Pons (tissue), 1 donor: Measurements from ENCODE around the gene SLC29A1.

Source experiments
- DNase-seq: peaks from one replicate; pipeline ENCODE4 v3.0.0-alpha.2; 2016; ENCODE audit warnings: low spot score

The SLC29A1 gene

DNA sequence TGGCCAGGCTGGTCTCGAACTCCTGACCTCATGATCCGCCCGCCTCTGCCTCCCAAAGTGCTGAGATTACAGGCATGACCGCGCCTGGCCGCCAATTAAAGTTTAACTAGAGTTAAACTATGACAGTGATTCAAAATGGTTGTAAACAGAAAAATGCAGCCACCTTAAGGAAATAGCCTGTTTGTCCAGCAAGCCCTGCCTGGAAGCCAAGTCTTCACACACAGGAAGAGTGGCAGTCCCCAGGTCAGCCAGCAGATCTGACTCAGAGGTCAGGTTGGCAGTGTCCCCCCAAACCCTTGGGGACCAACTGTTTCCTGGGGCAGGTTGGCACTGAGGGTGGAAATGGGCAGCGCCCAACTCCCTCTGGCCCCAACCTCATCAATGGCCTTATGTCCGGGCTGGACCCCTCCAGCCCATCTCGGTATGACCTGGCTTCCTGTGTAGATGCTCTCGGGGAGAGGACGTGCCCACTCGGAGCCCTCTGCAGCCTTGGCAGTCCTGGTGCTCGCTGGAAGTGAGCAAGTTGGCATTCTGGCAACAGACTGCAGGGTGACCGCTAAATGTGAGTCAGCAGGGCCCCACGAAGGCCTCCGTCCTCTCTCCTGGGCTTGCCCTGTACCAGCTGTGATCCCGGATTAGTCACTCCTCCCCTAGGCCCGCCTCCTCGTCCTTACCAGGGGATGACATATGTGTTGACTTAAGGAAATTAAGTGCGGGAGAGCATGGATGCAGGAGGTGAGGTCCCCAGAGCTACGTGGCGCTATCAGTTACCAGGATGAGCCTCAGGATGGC lies 13.8 kb downstream of the SLC29A1 start:
- DNase-seq: peak; percentile 85

DNA sequence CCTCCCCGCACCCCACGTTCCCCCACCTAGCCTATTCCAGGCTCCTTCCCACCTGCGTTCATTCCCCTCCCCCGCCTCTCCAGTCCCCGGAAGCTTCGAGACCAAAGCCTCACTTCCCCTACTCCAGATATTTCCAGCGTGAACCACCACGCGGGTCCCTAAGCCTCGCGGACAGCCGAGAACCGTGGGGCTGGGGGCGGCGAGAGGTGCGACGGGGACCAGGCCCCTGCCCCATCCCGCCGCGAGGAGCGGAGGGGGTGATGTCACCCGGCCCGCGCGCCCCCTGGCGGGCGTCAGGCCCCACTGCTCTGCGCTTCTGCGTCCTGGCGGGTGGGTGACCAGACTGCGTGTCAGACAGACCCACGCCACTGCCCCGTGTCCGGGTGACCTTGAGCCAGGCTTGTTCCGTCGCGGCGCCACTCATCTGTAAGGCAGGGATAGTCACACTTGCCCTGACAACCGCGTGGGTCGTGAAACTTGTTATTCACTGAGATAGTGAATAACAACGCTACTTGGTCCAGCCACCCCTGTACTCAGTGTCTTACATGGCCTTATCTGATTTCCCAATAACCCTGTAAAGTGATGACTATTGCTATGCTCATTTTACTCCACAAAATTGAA lies 14.5 kb downstream of the SLC29A1 start:
- peak; percentile 80 for DNase-seq

DNA sequence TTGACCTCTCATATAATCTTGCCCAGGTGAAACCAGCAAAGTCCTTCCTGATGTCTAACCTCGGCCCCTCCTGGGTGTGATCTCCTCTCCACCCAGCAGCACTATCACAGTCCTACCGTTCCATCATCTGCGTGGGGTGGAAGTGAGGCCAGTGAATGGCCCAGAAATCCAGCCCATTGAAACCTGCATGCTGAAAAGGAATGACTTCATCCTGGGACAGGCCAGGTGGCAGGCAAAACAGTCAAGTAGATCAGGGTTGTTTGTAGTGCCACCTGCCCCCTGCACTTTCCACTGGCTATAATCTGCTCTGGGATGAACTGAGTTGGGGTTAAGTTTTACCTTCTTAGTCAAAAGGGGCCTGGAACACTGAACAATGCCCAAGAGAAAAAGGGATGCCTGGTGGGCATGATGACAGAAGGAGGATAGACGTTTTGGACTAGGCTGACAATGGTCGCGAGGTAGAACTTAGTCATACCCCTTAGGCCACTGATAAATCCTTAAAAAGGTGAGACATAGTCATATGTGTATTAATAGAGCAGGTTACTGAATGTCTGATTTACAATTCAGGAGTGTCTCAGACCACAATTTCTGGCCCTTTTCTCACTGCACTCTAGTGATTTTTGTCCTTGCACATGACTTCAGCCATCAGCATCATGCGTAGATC lies 15.4 kb downstream of the SLC29A1 start:
- DNase-seq: no peak

DNA sequence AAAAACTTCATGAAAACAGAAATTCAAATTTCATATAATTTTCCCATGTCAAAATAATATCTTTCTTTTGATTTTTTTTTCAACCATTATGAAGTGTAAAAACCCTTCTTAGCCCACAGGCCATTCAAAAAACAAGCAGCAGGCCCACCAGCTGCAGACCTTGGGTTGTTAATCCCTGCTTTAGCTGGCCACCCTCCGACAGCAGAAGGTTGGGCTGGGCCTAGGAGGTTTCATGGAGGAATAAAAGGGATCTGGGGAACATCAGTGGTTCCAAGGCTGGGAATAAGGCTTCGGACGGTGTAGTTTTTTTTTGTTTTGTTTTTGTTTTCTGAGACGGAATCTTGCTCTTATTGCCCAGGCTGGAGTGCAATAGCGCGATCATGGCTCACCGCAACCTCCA lies 19.9 kb downstream of the SLC29A1 start:
- DNase-seq: no peak

DNA sequence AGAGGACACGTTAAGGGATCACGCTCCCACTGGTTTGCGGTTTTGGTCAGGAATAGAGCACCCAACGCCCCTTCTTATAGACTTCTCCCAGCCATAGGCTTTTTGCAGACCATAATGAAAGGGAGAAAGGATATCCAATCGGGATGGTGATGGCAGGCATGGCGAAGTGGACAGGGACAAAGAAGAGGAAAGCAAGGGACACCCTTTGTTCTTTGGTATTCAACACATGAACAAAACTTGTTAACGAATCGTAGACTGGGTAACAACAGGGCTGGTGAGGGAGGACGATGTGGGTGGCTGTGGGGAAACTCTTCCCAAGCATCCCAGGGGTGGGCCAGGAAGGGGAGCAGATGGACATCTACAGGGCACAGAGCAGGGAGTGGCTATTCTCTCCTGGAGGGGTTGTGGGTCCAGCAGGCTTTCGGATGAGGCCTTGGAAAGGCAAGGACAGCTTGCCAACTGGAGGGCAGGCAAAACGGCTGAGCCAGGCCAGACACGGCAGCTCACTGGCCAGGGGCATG lies 22.1 kb downstream of the SLC29A1 start:
- no peak for DNase-seq

DNA sequence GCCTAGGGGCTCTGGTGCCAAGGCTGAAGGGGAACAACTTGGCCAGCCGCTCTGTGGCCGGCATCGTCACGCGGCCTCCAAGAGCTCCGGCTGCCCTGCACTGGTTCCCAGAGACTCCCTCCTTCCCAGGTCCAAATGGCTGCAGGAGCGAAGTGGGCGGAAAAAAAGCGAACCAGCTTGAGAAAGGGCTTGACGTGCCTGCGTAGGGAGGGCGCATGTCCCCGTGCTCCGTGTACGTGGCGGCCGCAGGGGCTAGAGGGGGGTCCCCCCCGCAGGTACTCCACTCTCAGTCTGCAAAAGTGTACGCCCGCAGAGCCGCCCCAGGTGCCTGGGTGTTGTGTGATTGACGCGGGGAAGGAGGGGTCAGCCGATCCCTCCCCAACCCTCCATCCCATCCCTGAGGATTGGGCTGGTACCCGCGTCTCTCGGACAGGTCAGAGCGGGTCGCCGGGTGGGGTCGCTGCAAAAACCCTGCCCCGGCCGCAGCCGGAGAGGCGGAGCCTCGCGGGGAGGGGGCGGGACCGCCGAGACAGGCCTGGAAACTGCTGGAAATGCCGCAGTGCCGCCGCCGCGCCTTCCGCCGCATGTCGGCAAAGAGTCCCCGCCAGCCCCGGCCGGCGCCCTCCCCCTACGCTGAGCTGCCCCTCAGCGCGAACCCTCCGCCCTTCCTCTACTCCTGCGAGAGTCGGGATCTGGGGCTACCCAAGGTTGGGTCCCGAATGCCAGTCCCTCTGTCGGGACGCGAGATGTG lies 22.7 kb downstream of the SLC29A1 start:
- peak; percentile 75 for DNase-seq

DNA sequence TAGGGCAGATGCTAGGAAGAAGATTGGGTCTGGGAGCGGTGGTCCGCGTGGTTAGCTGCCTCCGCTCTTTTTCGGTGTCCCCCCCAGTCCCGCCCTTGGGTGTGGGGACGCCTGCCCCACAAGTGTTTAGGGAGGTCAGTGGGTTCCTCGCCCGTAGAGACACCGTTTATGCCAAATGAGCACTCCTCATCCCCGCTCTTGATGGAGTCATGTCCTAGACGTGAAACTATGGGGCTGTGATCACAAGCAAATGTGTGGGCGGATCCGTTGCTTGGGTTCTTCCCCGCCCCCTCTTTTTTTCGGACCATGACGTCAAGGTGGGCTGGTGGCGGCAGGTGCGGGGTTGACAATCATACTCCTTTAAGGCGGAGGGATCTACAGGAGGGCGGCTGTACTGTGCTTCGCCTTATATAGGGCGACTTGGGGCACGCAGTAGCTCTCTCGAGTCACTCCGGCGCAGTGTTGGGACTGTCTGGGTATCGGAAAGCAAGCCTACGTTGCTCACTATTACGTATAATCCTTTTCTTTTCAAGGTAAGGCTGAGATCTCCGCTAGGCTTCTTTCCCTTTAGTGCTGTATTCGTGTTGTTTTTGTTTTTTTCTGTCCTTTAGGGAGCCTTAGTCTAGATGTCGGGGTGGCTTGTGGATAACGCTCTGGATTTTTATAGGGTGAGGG lies 23.4 kb downstream of the SLC29A1 start, which contains the start of gene HSP90AB1:
Gene HSP90AB1 (plus strand): TSS at position 439 of the 675 bp plus-strand sequence. CDS start 1,529 bp downstream, outside the sequence.
- peak; percentile 97 for DNase-seq

DNA sequence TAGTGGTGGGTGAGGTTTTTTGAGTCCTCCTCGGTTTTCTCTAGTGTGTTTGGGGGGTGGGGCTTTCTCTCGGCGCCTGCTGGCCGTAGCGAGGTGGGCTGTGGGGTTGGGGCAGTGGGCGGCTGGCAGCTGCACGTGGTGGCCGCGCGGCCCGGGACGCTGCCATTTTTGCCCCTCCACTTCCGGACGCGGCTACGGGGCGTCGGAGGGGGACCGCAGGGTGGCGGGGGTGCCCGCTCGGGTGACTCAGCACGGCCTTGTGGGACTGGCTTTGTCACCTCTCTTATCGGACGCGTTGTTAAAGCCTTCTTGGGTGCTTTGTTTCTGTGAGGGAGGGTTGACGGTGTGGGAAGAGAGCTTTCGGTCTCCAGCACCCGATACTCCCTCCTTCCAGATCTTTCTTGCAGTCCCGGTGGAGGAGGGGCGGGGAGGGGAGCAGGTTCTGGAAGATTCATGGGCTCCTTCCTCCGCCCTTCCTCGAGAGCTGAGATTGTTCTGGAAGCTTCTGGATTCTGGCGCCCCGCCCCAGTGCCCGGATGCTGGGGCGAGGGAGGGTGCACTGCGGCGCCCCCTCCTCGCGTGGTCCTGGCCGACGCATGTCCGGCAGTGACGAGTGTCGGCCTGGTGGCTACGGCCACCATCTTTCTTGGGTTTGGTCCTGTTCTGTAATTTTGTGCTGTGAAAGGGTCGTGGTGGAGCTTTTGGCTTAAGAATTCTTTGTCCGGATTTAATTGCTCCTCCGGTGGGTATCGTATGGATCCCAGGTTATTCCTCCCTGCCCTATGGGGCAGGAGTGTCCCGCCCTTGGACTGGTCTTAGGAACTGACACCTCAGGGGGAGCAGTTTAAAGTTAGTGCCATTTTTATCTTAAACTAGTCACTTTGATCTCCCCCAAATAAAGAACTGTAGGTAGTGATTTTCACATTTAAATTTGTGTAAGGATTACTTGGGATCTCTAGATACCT lies 24.2 kb downstream of the SLC29A1 start:
- peak; percentile 78 for DNase-seq

DNA sequence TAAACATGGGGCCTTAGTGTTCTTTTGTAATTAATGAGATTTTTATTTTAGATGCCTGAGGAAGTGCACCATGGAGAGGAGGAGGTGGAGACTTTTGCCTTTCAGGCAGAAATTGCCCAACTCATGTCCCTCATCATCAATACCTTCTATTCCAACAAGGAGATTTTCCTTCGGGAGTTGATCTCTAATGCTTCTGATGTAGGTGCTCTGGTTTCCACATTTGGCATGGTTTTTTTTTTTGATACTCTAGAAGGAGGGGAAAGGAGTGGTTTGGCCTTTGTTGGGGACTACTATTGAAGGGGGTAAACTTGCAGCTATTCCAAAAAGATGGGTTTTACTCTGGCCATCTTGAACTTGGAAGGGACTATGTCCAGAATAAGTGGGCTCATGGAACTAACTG lies 25.2 kb downstream of the SLC29A1 start:
- DNase-seq: no peak

DNA sequence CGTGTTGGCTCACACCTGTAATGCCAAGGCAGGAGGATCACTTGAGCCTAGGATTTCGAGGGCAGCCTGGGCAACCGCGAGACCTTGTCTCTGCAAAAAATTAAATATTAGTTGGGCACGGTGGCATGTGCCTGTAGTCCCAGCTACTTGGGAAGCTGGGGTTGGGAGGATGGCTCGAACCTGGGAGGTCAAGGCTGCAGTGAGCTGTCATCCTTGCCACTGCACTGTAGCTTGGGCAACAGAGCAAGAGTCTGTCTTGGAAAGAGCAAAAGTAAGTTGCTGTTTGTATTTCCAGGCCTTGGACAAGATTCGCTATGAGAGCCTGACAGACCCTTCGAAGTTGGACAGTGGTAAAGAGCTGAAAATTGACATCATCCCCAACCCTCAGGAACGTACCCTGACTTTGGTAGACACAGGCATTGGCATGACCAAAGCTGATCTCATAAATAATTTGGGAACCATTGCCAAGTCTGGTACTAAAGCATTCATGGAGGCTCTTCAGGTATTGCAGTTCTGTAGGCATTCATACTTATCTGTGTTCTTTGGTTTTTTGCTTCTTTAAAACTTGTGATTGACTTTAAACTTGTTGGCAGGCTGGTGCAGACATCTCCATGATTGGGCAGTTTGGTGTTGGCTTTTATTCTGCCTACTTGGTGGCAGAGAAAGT lies 25.8 kb downstream of the SLC29A1 start:
- peak; percentile 38 for DNase-seq

DNA sequence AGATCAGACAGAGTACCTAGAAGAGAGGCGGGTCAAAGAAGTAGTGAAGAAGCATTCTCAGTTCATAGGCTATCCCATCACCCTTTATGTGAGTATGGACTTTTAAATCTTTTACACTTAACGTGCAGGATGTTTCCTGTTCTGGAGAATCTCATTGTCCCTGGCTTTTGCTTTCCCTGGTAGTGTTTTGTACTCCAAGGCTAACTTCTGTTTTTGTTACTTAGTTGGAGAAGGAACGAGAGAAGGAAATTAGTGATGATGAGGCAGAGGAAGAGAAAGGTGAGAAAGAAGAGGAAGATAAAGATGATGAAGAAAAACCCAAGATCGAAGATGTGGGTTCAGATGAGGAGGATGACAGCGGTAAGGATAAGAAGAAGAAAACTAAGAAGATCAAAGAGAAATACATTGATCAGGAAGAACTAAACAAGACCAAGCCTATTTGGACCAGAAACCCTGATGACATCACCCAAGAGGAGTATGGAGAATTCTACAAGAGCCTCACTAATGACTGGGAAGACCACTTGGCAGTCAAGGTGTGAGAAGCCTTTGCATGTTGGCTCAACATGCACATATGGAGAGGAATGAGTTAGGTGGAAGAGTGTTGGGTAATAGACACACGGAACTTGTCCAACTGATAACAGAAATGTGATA lies 26.8 kb downstream of the SLC29A1 start:
- peak; percentile 46 for DNase-seq

DNA sequence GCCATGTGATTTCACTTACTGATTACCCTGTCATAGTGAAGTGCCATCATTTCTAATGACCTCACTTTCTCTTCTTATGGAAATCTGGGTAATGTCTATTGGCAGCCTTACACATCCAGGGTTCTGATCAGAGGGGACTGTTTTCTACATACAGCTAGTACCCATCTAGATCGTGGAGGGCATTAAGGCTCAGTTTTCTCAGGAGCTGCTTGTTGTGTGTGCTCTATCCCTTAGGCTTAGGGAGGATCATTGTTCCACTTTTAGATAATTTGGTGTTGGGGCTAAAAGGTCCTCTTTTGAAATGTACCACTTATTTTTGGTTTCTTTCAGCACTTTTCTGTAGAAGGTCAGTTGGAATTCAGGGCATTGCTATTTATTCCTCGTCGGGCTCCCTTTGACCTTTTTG lies 27.3 kb downstream of the SLC29A1 start:
- DNase-seq: no peak

DNA sequence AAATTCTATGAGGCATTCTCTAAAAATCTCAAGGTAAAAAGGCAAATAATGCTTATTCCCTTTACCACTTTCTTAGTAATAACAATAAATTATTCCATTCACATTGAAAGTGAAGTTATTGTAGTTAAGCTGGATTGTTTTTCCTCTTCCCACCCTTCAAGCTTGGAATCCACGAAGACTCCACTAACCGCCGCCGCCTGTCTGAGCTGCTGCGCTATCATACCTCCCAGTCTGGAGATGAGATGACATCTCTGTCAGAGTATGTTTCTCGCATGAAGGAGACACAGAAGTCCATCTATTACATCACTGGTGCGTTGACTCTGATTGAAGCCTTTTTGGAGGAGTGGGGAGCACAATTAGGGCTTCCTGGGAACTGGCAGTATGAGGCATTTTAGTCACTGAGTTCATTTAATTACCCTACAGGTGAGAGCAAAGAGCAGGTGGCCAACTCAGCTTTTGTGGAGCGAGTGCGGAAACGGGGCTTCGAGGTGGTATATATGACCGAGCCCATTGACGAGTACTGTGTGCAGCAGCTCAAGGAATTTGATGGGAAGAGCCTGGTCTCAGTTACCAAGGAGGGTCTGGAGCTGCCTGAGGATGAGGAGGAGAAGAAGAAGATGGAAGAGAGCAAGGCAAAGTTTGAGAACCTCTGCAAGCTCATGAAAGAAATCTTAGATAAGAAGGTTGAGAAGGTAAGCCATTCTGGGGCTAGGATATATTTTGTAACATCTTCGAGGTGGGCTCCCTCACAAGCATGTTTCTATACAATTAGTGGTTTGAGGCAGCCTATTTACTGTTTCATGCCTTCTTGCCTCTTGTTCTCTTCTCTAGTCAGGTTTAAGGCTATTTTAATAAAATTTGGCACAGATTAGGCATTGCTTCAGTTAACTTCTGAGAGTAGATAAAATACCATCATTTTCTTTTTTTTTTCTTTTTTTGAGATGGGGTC lies 28.5 kb downstream of the SLC29A1 start:
- peak; percentile 24 for DNase-seq

DNA sequence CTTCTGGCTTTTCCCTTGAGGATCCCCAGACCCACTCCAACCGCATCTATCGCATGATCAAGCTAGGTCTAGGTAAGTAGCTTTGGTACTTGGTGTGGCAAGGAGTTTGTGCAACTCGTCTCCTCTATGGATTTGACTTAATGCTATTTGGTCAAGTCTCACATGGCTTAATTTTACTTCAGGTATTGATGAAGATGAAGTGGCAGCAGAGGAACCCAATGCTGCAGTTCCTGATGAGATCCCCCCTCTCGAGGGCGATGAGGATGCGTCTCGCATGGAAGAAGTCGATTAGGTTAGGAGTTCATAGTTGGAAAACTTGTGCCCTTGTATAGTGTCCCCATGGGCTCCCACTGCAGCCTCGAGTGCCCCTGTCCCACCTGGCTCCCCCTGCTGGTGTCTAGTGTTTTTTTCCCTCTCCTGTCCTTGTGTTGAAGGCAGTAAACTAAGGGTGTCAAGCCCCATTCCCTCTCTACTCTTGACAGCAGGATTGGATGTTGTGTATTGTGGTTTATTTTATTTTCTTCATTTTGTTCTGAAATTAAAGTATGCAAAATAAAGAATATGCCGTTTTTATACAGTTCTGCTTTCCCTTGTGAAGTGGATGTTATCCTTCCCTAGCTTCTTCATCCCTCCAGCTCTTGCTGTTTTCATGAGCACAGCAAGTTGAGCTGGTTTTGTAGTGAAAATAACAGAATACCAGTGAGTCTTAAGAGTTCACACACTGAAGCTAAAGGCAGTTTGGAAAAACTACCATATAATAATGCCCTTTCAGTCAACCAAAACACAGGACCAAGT lies 30.1 kb downstream of the SLC29A1 start:
- DNase-seq: peak; percentile 43

DNA sequence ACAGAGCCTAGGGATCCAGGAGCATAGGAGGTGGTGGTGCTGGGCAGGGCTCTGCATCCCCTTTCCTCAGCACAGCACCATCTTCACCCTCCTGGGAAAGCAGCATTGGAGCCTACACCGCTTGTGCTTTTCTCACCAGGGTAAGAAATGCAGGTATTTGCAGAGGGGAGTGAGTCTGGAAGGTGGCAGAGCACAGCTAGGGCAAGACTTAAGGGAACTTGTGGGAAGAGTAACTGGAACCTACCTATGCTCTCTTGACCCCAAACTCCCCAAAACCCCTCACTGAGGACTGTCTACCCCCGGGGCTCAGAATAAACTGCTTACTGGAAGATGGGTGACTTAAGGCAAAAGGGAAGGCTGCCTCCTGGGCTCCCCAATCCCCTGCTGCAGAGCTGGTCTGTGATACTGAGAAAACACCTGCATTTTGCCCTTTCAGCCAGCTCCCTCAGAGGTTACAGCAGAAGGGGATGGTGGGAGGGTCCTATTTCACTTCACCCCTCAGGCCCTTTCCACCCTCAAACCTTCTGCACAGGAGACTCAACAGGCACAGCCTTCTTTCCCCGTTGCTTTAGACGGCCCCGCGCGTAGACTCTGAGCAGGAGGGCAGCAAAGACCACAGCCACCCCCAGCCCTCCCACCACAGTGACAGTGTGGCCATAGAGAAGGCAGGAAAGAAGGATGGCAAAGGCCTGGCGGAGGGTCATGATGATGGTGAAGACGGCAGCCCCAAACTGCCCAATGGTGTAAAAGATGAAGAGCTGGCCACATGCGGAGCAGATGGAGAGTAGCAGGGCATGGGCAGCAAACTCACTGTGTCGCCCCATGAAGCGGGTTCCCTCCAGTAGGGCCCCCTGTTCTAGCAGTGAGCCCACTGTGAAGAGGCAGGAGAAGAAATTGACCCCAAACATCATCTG lies 31.1 kb downstream of the SLC29A1 start:
- peak; percentile 37 for DNase-seq
